ACHN (cell line): ENCODE data around the gene TBCC.
"Not testable (repeated sequence)": the region's sequence is repeated elsewhere in the genome, so short reads cannot be mapped to it uniquely, and the experiment has no call there.

ENCODE experiments used
- DNase-seq: peaks from one replicate; pipeline ENCODE4 v3.0.0-alpha.2; 2015
- in situ Hi-C: cut with HindIII; loops from 2 replicates; pipeline ENCODE4 v1.10.0; 2017; ENCODE audit warnings: low sequenced_read_pairs, low pct_ligation_motif_present, low pct_unique_long_range_greater_than_20kb

Gene TBCC

DNA sequence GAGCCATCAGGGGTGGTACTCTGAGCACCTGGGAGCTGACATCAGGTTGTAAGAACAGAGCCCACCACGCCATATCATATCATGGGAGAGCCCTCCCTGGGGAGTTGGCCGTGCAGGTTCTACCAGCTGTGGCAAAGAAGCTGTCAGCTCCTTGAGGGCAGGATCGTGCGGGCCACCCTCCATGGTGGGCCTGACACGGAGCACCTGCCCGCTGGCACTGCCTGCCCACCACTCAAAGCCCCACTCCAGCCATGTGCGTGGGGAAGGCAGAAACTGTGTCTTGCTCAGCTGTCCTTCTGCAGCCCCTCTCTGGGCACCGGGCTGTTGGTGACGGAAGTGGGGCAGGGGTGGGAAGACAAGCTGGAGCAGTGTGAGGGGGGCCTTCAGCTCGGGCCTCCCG is 37.8 kb downstream of the TBCC start:
- in situ Hi-C loops = no loop called here
- DNase-seq = no peak

DNA sequence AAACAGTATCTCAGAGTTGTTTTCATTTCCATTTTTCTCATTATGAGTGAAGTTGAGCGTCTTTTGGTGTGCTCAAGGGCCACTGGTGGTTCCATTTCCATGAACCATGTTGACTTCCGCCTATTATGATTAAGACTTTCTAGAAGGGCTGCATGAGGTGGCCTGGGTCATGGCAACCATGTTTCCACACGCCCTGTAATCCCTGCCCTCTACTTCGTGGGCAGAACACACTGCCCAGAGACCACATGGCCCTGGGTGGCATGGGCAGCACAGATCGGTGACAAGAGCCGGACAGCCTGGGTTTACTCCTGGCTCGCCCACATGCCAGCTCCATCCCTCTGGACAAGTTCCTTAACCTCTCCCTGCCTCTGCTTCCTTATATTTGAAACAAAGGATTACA is 38.3 kb downstream of the TBCC start:
- no peak for DNase-seq
- in situ Hi-C loops = no loop called here

DNA sequence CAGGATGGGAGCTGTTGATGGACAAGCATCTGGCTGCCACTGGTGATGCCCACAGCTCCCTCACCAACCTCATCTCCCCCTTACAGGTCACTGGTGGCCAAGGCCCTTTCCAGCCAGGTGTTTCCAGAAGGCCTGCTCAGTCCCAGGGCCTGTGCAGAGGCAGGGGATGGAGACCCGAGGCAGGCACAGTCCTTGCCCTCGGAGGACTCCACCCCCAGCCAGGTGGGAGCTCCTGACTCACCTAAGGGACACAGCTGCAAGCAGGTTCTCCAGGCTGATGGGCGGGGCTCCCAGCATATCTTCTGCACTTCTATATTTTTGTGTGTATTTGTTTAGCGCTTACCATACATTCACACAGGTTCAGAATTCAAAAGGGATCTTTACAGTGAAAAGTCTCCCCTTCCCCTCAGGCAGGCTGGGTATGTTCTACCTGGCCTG is 40.9 kb downstream of the TBCC start:
- in situ Hi-C loops = no loop called here

GRCh38 chr6:42704251-42704936 is 41.5 kb downstream of the TBCC start:
- no peak for DNase-seq
- in situ Hi-C loops = no loop called here

More for the DNA sequence above, 40.9 kb downstream of the TBCC start:
- no peak for DNase-seq

DNA sequence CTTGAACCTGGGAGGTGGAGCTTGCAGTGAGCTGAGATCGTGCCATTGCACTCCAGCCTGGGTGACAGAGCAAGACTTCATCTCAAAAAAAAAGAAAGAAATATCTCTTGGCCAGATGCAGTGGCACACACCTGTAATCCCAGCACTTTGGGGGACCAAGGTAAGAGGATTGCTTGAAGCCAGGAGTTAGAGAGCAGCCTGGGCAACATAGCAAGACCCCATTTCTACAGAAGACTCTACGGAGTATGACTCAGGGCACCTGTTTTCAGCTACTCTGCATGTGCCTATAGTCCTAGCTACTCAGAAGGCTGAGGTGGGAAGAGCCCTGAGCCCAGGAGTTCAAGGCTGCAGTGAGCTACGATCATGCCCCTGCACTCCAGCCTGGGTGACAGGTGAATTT is 43.1 kb downstream of the TBCC start:
- DNase-seq, in situ Hi-C loops: not testable (repeated sequence)

- DNase-seq = peak; percentile 76
- in situ Hi-C loops = no loop called here
These were observed 43.7 kb downstream of the TBCC start for GRCh38 chr6:42702200-42702599.

GRCh38 chr6:42698217-42698616 is 47.7 kb downstream of the TBCC start:
- DNase-seq = no peak
- in situ Hi-C loops = no loop called here

DNA sequence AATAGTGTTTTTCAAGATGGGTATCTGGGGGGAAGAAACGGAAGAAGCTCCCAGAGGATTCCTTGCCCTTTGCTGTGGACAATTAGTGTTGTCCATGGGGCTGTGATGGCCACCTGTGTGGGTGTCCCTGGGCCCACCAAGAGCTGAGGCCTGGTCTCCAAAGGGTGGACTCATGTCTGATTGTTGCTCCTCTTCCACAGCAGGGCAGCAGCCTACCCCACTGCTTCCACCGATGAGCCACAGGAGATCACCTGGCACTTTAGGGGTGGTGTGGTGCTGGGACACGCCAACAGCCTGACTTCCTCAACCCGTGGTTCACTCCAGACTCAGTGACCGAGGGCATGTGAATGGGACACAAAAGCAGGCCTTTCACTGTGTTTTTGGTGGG is 48.6 kb downstream of the TBCC start:
- no peak for DNase-seq
- in situ Hi-C loops = no loop called here

- in situ Hi-C loops = no loop called here
These were observed 49.2 kb downstream of the TBCC start for GRCh38 chr6:42696526-42697267.

DNA sequence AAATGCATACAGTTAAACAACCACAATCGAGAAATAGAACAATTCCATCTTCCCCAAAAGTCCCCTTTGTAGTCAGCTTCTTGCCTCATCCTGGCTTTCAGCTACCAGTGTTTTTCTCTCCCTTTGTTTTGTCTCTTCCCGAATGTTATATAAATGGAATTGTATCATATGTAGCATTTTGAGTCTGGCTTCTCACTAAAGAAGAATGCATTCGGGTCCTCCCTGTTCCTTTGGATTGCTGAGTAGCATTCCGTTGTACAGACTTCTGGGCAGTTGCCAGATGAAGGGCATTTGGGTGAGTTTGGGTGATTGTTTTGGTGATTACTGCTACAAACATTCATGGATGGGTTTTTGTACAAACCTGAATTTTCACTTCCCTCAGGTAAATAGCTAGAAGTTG is 51.3 kb downstream of the TBCC start:
- in situ Hi-C loops = no loop called here
- no peak for DNase-seq

More at GRCh38 chr6:42696526-42697267, 49.2 kb downstream of the TBCC start:
- DNase-seq = no peak
